ENCODE measurements around the gene CHADL.
"Not testable (repeated sequence)": the region's sequence is repeated elsewhere in the genome, so short reads cannot be mapped to it uniquely, and the experiment has no call there.

CHADL gene

DNA sequence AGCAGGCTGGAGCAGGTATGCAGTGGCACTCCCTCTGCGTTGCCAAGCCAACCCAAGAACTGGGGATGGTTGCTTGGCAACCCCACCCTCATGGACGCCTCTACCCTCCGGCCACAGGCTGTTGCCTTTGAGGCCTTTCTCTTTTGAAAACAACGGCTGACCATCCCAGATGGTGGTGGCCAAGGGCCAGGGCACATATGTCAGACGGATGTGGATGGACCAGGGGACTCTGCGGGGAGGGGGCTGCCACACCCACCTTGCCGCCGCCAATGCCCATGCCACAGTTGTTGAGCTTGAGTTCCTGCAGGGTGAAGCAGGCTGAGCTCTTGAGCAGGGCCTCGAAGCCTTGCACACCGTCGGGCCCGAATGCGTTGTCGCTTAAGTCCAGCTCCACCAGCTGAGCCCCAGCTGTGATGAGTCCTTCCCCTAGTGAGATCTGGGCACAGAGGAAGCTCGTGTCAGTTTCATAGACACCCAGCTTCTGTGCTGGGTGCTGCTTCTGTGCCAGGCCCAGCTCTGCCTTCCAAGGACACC is 23.7 kb upstream of the CHADL start:
- H3K27ac Mint-ChIP-seq: no peak overlapping the region
- no peaks in the 10 kb centered on the region for H3K27me3 Mint-ChIP-seq (ENCODE audit: low read depth)
- H3K4me3 Mint-ChIP-seq: no peak overlapping the region
- H3K4me1 Mint-ChIP-seq (ENCODE audit: low read depth): peaks cover 2% of the 10 kb centered on the region
- H3K9me3 Mint-ChIP-seq: no peaks in the 10 kb centered on the region
- H3K36me3 Mint-ChIP-seq (ENCODE audit: low read depth): peaks cover 32% of the 10 kb centered on the region

DNA sequence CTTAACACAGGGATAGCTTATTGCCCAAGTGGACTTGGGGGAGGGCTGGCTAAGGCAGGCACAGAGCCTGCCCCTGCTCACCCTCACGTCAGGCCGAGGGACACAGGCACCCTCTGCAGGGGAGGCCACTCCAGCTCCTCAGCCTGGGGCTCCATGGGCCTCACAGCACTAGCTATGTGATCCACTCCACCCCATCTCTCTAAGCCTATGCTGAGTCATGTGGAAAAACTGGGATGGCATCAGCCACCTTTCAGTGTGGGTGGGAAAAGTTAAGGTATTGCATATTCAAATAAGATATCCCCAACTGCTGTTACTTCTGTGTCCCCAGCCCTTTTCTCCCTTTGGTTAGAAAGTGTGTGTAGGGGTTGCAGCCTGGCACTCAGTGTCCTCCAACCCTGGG is 23.0 kb upstream of the CHADL start:
- Mint-ChIP-seq H3K4me3 (no peak overlapping the region), H3K36me3 (ENCODE audit: low read depth) (peaks cover 28% of the 10 kb centered on the region), H3K9me3 (no peaks in the 10 kb centered on the region), H3K27ac (no peak overlapping the region), H3K4me1 (ENCODE audit: low read depth) (peaks cover 2% of the 10 kb centered on the region), H3K27me3 (ENCODE audit: low read depth) (no peaks in the 10 kb centered on the region)

DNA sequence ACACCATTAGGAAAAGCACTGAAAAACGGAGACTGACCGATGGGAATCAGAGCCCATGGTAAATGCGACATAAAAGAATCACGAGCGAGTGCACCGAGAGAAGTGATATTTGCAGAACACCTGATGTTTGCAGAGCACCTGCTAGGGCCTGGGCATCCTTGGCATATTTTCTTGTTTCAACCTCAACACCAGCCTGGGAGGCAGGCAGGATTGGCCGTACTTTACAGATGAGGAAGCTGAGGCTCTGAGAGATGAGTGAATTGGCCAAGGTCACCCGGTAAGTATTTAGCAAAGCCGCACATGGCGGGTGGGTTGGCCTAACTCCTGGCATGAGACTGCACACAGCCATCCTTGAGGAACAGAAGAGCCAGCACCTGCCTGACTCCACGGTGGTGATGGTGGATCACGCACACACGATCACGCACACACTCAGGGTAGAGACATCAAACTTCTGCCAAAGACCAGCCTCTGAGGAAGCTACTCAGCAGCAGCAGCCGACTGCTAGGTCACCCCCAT is 21.6 kb upstream of the CHADL start:
- no peak overlapping the region for H3K4me3 Mint-ChIP-seq
- peaks cover 2% of the 10 kb centered on the region for H3K4me1 Mint-ChIP-seq (ENCODE audit: low read depth)
- no peak overlapping the region for H3K27ac Mint-ChIP-seq
- no peaks in the 10 kb centered on the region for H3K9me3 Mint-ChIP-seq
- no peaks in the 10 kb centered on the region for H3K27me3 Mint-ChIP-seq (ENCODE audit: low read depth)
- peaks cover 27% of the 10 kb centered on the region for H3K36me3 Mint-ChIP-seq (ENCODE audit: low read depth)

DNA sequence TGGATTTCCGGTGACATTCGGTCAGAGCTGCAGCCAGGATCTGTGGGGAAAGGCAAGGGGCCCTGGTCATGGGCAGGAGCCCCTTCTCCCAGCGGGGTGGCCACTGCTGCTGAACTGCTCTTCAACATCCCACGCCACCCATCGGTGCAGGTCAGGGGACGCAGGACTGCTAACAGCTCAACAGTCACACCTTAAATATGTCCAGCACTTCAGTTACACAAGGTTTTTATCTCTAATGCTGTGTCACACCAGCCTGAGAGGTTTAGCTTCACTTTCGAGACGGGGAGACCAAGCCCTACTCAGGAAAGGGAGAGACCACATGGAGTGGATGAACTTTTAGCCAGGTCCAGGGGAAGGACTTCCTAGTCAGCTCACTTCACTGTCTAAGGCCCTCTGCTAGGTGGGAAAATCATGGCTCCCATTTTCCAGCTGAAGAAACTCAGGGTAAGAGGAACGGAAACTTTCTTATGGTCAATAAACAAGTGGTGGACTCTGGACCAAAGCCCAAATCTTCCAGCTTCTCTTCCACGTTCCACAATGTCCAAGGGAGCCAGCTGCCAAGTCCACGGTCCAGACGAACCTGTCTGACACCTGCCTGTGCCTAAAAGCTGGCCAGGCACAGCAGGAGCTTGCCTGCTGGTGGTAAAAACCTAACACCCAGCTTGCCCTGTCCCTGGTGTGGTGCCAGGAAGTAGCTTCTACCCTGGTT is 21.0 kb upstream of the CHADL start:
- Mint-ChIP-seq H3K27me3 (ENCODE audit: low read depth) (no peaks in the 10 kb centered on the region), H3K27ac (no peak overlapping the region), H3K4me1 (ENCODE audit: low read depth) (peaks cover 2% of the 10 kb centered on the region), H3K9me3 (no peaks in the 10 kb centered on the region), H3K36me3 (ENCODE audit: low read depth) (peaks cover 32% of the 10 kb centered on the region), H3K4me3 (no peak overlapping the region)

DNA sequence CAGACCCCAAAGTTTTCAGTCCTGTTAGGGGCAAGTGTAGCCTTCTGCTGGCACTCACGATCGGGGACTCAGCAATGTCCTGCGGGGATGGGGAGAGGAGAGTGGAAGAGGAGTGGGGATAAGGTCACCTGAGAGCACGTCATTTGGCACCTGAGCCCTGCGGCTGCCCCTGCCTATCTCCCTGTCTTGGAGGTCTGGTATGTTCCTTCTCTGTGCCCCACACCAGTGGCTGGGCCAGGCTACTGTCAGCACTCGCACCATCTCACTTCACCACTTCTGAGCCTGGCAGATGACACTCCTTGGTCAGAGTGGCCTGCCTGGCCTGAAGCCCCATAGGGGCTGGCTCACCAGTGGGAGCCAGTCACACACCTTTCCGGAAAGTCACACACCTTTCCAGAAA is 20.1 kb upstream of the CHADL start:
- Mint-ChIP-seq H3K27ac (no peak overlapping the region), H3K27me3 (ENCODE audit: low read depth) (no peaks in the 10 kb centered on the region), H3K4me3 (no peak overlapping the region), H3K36me3 (ENCODE audit: low read depth) (peaks cover 31% of the 10 kb centered on the region), H3K9me3 (no peaks in the 10 kb centered on the region), H3K4me1 (ENCODE audit: low read depth) (peaks cover 2% of the 10 kb centered on the region)

DNA sequence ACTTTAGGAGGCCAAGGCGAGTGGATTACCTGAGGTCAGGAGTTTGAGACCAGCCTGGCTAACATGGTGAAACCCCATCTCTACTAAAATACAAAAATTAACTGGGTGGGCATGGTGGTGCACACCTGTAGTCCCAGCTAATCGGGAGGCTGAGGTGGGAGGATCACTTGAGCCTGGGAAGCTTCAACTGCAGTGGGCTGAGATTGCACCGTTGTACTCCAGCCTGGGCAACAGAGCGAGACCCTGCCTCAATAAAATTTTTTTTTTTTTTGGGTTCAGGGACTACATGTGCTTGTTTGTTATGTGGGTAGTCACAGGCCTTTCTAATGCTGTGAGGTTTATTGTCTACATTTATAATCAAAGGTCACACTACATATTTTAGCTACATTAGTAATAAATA is 19.0 kb upstream of the CHADL start:
- H3K27me3 Mint-ChIP-seq (ENCODE audit: low read depth); H3K9me3 Mint-ChIP-seq; H3K27ac Mint-ChIP-seq; H3K4me1 Mint-ChIP-seq (ENCODE audit: low read depth); H3K4me3 Mint-ChIP-seq: not testable (repeated sequence)
- peaks cover 32% of the 10 kb centered on the region for H3K36me3 Mint-ChIP-seq (ENCODE audit: low read depth)

DNA sequence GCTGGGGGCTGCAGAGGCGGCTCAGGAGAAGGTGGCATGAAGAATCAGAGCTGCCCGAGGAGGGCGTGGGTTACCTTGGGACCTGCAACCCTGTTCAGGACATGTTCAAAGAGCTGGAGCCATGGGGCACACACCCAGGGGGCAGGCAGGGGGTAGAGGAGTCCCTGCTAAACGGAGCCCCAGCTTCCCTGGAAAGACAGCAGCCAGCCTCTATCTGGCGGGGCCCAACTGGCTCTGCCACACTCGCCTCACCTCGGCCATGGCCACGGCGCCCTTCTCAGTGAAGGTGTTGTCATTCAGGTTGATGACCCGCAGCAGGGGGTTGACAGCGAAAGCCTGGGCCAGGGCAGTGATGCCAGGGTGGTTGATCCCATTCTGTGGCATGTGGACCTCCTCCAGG is 17.0 kb upstream of the CHADL start:
- H3K36me3 Mint-ChIP-seq (ENCODE audit: low read depth): peaks cover 28% of the 10 kb centered on the region
- H3K27ac Mint-ChIP-seq: no peak overlapping the region

DNA sequence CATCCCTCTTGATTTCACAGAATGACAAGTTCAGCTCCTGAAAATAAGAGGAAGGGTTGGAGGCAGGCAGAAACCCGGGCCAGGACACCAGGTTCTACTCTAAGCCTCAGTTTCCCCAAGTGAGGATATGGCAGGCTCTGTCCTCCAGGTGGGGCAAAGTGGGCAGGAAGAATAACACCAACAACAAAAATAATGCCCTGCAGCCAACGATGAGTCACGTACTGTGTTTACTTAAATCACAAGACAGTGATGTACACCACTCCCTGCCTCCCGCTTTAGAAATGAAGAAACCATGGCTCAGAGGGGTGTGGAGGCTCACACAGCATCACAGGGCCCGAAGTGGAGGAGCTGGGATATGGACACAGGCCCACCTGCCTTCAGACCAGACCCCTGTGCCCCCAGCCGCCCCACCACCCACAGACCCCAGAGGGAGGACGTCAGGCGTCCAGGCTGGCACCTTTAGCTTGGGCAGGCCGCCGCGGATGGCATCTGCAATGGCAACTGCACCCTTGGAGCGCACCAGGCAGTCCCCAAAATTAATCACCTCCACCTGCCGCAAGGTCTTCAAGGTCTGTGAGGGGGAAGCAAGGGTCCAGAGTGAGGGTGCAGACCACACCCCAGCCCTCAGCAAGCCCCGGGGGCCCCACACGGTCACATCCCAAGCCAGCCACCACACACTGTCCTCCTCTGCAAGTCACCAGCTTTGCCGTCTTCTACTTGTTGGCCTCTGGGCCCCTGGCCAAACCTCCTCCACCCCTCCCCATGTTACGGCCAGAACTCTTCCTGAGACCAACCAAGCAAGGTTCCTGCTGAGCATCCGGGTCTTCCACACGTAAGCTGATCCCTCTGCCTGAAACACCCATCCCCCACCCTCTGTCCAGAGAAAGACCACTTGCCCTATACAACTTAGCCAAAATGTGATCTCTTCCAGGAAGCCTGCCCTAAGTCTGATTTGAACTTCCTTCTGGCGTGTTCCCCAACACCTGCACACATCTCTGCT is 15.8 kb upstream of the CHADL start:
- no peaks in the 10 kb centered on the region for H3K4me1 Mint-ChIP-seq (ENCODE audit: low read depth)
- H3K36me3 Mint-ChIP-seq (ENCODE audit: low read depth): peaks cover 28% of the 10 kb centered on the region
- H3K9me3 Mint-ChIP-seq: no peaks in the 10 kb centered on the region
- H3K27me3 Mint-ChIP-seq (ENCODE audit: low read depth): no peaks in the 10 kb centered on the region
- H3K27ac Mint-ChIP-seq: no peak overlapping the region
- no peak overlapping the region for H3K4me3 Mint-ChIP-seq

More for the DNA sequence above, 17.0 kb upstream of the CHADL start:
- H3K27me3 Mint-ChIP-seq (ENCODE audit: low read depth): no peaks in the 10 kb centered on the region
- no peaks in the 10 kb centered on the region for H3K9me3 Mint-ChIP-seq
- no peaks in the 10 kb centered on the region for H3K4me1 Mint-ChIP-seq (ENCODE audit: low read depth)
- no peak overlapping the region for H3K4me3 Mint-ChIP-seq

DNA sequence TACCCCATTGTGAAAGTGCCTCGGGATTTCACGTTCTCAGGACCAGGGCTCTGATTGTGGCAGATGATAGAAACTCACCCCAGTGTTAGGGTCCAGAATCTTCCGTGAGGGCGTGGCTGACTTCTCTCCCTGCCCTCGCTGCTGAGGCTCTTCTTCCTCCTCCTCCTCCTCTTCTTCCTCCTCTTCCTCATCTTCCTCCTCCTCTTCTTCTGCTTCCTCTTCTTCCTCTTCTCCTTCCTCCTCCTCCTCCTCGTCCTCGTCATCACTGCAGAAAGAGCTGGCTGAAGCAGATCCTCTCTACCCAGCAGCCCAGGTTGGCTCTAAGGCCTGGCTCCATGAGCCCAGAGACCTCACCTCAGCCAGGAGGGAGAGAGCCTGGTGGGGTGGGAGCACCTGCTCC is 13.5 kb upstream of the CHADL start:
- Mint-ChIP-seq H3K36me3 (ENCODE audit: low read depth) (peaks cover 36% of the 10 kb centered on the region), H3K4me3 (no peak overlapping the region), H3K4me1 (ENCODE audit: low read depth) (no peaks in the 10 kb centered on the region), H3K9me3 (no peaks in the 10 kb centered on the region), H3K27ac (no peak overlapping the region), H3K27me3 (ENCODE audit: low read depth) (no peaks in the 10 kb centered on the region)

DNA sequence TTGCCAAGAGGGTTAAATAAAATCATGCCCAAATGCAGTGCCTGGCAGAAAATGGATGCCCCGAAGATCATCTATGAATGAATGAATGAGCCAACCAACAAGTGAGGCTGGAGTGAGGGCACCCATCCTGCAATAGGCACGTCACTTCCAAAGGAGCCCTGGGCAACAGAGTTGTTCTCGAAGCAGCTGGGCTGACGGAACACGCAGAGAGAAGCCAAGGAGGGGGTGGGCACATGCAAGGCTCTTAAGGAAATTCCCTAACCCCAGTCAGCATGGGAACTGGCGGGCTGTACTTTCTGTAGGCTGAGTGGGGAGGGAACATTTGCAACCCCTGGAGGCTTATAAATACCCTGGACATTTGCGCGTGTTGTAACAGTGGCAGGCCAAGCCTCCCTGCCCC is 11.6 kb upstream of the CHADL start:
- Mint-ChIP-seq H3K4me3 (no peak overlapping the region), H3K9me3 (no peaks in the 10 kb centered on the region), H3K27ac (no peak overlapping the region), H3K27me3 (ENCODE audit: low read depth) (no peaks in the 10 kb centered on the region), H3K36me3 (ENCODE audit: low read depth) (peaks cover 38% of the 10 kb centered on the region), H3K4me1 (ENCODE audit: low read depth) (no peaks in the 10 kb centered on the region)

DNA sequence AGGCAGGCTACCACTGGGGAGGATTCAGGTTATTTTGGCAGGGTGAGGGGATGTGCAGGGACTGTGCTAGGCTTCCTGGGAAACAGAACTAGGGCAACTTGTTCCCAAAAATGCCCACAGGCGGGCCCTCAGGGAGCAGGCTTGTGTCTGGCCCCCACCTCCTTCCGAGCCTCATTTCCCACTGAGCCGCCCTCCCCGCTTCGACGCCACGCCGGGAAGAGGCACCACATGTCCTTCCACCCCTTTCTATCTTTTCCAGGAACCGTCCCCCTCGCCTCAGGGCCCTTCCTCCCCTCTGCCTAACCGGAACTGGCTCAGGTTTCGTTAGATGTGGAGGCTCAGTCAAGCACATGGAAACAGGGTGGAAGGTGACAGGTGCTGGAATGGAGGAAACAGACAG is 9.4 kb upstream of the CHADL start:
- no peak overlapping the region for H3K27ac Mint-ChIP-seq
- H3K4me1 Mint-ChIP-seq (ENCODE audit: low read depth): no peaks in the 10 kb centered on the region
- H3K9me3 Mint-ChIP-seq: no peaks in the 10 kb centered on the region
- H3K36me3 Mint-ChIP-seq (ENCODE audit: low read depth): peaks cover 26% of the 10 kb centered on the region
- no peak overlapping the region for H3K4me3 Mint-ChIP-seq
- no peaks in the 10 kb centered on the region for H3K27me3 Mint-ChIP-seq (ENCODE audit: low read depth)

DNA sequence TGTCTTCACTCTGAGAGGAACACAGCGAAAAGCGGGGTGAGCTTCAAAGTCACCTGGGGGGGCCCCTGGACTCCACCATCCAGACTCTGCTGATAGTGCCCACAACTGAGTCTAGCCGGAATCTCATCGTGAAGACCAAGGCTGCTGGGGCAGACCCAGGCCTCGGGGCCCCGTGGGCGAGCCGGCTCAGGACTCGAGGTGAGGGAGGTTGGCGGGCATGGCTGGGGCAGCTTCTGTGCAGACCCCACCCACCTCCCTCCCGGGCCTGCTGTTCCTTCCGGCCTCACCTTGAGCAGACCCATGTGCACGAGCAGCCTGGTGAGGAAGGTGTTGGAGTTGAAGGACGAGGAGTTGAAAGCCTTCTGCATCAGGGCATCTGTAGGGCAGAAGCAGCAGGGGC is 8.7 kb upstream of the CHADL start:
- Mint-ChIP-seq H3K27me3 (ENCODE audit: low read depth) (no peaks in the 10 kb centered on the region), H3K27ac (no peak overlapping the region), H3K4me1 (ENCODE audit: low read depth) (no peaks in the 10 kb centered on the region), H3K36me3 (ENCODE audit: low read depth) (peaks cover 29% of the 10 kb centered on the region), H3K9me3 (no peaks in the 10 kb centered on the region), H3K4me3 (no peak overlapping the region)

DNA sequence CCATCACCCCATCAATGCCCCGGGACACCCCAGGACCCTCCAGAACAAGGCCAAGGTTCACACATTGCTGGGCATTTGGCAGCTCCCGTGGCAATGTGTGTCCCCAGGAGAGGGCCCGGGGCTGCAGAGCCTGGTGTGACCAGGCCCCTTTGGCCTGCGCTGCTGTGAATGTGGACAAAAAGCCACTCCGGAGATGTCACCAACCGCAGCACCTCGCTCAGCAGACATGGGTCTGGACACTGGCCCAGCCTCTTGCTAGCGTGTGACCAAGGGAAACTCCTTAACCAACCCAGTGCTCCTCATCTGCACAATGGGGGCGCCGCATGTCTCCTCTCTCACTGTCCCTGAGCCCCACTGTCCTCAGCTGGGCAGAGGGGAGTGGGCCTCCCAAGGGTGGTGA is 8.0 kb upstream of the CHADL start:
- Mint-ChIP-seq H3K27ac (no peak overlapping the region), H3K9me3 (no peaks in the 10 kb centered on the region), H3K4me1 (ENCODE audit: low read depth) (no peaks in the 10 kb centered on the region), H3K27me3 (ENCODE audit: low read depth) (no peaks in the 10 kb centered on the region), H3K4me3 (no peak overlapping the region), H3K36me3 (ENCODE audit: low read depth) (peaks cover 27% of the 10 kb centered on the region)

DNA sequence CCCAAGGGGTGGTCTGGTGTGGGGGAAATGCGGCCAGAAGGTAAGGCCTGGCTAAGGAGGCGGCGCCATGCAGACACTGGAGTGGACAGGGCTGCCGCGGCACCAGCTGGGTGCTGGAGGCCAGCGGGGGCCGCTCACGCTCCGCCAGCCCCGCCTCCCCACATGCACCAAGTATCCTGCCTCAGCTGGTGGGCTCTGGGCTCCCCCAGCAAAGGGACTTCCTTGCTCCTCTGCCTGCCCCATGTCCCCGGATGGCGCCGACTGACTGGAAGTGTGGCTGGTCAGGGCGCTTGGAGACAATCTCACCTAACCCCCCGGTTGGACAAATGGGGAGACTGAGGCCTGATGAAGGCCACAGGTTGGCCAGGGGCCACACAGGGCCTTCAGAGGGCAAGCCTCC is 7.6 kb upstream of the CHADL start:
- Mint-ChIP-seq H3K4me3 (no peak overlapping the region), H3K27me3 (ENCODE audit: low read depth) (no peaks in the 10 kb centered on the region), H3K9me3 (no peaks in the 10 kb centered on the region), H3K27ac (no peak overlapping the region), H3K36me3 (ENCODE audit: low read depth) (peaks cover 27% of the 10 kb centered on the region), H3K4me1 (ENCODE audit: low read depth) (no peaks in the 10 kb centered on the region)

DNA sequence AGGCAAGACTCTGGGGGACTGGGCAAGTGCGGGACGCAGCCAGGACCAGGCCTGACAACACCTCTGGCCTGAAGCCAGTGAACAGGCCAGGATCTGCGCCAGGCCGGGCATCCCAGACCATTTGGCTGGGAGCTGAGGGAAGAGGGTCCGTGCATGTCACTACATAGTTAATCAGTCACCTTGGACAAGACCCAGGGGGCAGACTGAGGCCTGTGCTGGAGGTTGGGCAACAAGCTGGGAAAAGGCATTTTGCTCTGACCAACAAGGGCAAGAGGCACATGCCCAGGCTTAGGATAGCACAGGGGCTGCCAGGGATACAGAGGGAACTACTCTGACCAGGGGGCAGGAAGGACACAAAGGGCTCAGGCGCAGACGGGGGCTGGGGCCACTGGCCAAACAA is 7.0 kb upstream of the CHADL start:
- Mint-ChIP-seq H3K4me3 (no peak overlapping the region), H3K27me3 (ENCODE audit: low read depth) (no peaks in the 10 kb centered on the region), H3K9me3 (no peaks in the 10 kb centered on the region), H3K36me3 (ENCODE audit: low read depth) (peaks cover 27% of the 10 kb centered on the region), H3K4me1 (ENCODE audit: low read depth) (no peaks in the 10 kb centered on the region), H3K27ac (no peak overlapping the region)

Measured in T-helper 1 cell treated with Interleukin-12 subunit alpha and Interleukin-12 subunit beta and Interleukin-4 antibody, amounts not matched to agents 30 μg/mL and 1 μg/mL, for 36 hours (primary cell).